DND-41 (cell line): ENCODE measurements around the gene PTBP3.

ENCODE experiments used
- ATAC-seq: fragments of 200-7000 bp; cut with Tn5 transposase; 3 replicates; pipeline ENCODE4 v1.9.1; 2021; ENCODE audit warnings: low read depth; ENCODE audit not compliant: insufficient read depth
- DNase-seq: peaks from one replicate; pipeline ENCODE4 v3.0.0-alpha.2; 2020
- H2AFZ ChIP-seq: 2 replicates; pipeline ENCODE4 v1.6.0; 2012; ENCODE audit warnings: low read depth, low read length
- H3K27ac ChIP-seq: 2 replicates; pipeline ENCODE4 v1.5.1; 2012; ENCODE audit warnings: low read length, inconsistent platforms
- H3K27me3 ChIP-seq: fragments of 200-600 bp; sonication (generic); 2 replicates; pipeline ENCODE4 v1.6.0; 2012; ENCODE audit warnings: low read length, mild to moderate bottlenecking, inconsistent platforms; ENCODE audit not compliant: insufficient read depth, poor library complexity
- H3K36me3 ChIP-seq: 2 replicates; pipeline ENCODE4 v1.5.1; 2012; ENCODE audit warnings: low read length, inconsistent platforms; ENCODE audit not compliant: insufficient read depth
- H3K4me1 ChIP-seq: 2 replicates; pipeline ENCODE4 v1.5.1; 2012; ENCODE audit warnings: mild to moderate bottlenecking, low read length; ENCODE audit not compliant: insufficient read depth
- H3K4me2 ChIP-seq: 2 replicates; pipeline ENCODE4 v1.6.0; 2012; ENCODE audit warnings: mild to moderate bottlenecking, moderate library complexity, low read length, inconsistent platforms; ENCODE audit not compliant: insufficient read depth
- H3K4me3 ChIP-seq, 2 experiments: fragments of 200-600 bp in 1 of 2; shearing (Covaris generic) in 1 of 2; 2 replicates each; pipeline ENCODE4 v1.5.1; 2012 to 2016; ENCODE audit warnings: inconsistent platforms in 2 of 2, low read length in 2 of 2, mild to moderate bottlenecking in 2 of 2, low read depth in 1 of 2, moderate library complexity in 1 of 2
- H3K79me2 ChIP-seq: 2 replicates; pipeline ENCODE4 v1.6.0; 2012; ENCODE audit warnings: low read length, inconsistent platforms; ENCODE audit not compliant: insufficient read depth
- H3K9ac ChIP-seq: 2 replicates; pipeline ENCODE4 v1.6.0; 2012; ENCODE audit warnings: low read depth, mild to moderate bottlenecking, inconsistent platforms, low read length, moderate library complexity
- H3K9me3 ChIP-seq: 2 replicates; pipeline ENCODE4 v1.5.1; 2012; ENCODE audit warnings: low read length, moderate library complexity, mild to moderate bottlenecking, inconsistent platforms; ENCODE audit not compliant: insufficient read depth, severe bottlenecking
- H4K20me1 ChIP-seq: 2 replicates; pipeline ENCODE4 v1.6.0; 2012; ENCODE audit warnings: low read length; ENCODE audit not compliant: insufficient read depth
- CTCF ChIP-seq: IDR thresholded peaks from 2 replicates; pipeline ENCODE4 v1.5.1; 2012; ENCODE audit warnings: borderline replicate concordance, low read length, moderate library complexity, mild to moderate bottlenecking; ENCODE audit not compliant: poor library complexity, severe bottlenecking; ENCODE audit errors: extremely low read depth
- EZH2 ChIP-seq: IDR thresholded peaks from 3 replicates; pipeline ENCODE4 v1.6.1; 2012; ENCODE audit warnings: borderline replicate concordance, low read depth, mild to moderate bottlenecking, moderate library complexity, low read length, inconsistent platforms; ENCODE audit not compliant: severe bottlenecking

Gene PTBP3

GRCh38 chr9:112332977-112333638 is at the start of gene PTBP3:
Gene PTBP3, minus strand, starts transcription at chr9:112333619. Its CDS starts 35,754 bp downstream, at chr9:112297865.
- no peaks in the 10 kb centered on the region; the same call in 1 of the 2 replicates for H3K36me3 ChIP-seq
- peak within 1 kb of the TSS; percentile 88 for H3K9ac ChIP-seq
- peak within 1 kb of the TSS; percentile 87 to 91 for H3K4me3 ChIP-seq
- peaks cover 45% of the 10 kb centered on the region for H3K4me1 ChIP-seq
- peak; percentile 68 for ATAC-seq
- peaks cover 19% of the 10 kb centered on the region; the same call in 1 of the 2 replicates for H4K20me1 ChIP-seq
- H3K79me2 ChIP-seq: peaks cover 53% of the 10 kb centered on the region
- peak within 1 kb of the TSS; percentile 98 for H3K27ac ChIP-seq
- H3K27me3 ChIP-seq: no peaks in the 10 kb centered on the region
- H3K4me2 ChIP-seq: peak within 1 kb of the TSS; percentile 92
- peak; percentile 78 for DNase-seq
- peak within 1 kb of the TSS; percentile 98 for H2AFZ ChIP-seq
- H3K9me3 ChIP-seq: no peaks in the 10 kb centered on the region
- TF ChIP-seq EZH2: no peak

DNA sequence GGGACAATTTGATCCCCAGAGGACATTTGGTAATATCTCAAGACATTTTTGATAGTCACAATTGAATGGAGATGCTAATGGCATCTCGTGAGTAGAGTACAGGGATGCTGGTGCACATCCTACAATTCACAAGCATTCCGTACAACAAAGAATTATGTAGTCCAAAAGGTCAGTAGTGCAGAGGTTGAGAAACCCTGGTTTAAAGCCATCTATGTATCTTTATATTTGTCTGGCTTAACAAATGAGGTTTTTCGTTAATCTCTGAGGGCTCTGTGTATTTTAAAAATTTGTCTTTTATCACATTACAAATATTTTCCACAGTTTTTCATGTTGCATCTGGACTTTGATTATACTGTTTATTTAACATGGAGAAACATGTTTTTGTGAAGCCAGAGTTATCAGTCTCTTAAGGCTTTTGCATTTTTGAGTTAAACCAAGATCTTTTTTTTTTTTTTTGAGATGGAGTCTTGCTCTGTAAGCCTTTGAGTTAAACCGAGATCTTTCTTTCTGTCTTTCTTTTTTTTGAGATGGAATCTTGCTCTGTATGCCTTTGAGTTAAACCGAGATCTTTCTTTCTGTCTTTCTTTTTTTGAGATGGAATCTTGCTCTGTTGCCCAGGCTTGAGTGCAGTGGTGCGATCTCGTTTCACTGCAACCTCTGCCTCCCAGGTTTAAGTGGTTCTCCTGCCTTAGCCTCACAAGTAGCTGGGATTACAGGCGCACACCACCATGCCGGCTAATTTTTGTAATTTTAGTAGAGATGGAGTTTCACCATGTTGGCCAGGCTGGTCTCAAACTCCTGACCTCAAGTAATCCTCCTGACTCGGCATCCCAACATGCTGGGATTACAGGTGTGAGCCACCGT is 49.3 kb upstream of the PTBP3 start:
- peaks cover 3% of the 10 kb centered on the region; the same call in 1 of the 2 replicates for H3K36me3 ChIP-seq
- ATAC-seq: no peak
- no peak overlapping the region for H3K4me3 ChIP-seq
- peaks cover 33% of the 10 kb centered on the region for H3K4me1 ChIP-seq
- no peak for DNase-seq
- no peaks in the 10 kb centered on the region for H3K9me3 ChIP-seq
- H4K20me1 ChIP-seq: no peaks in the 10 kb centered on the region
- peak overlapping the region; percentile 38; the same call in 1 of the 2 replicates for H3K4me2 ChIP-seq
- H3K27me3 ChIP-seq: no peaks in the 10 kb centered on the region
- H3K9ac ChIP-seq: no peak overlapping the region
- TF ChIP-seq EZH2 (no peak), CTCF (no peak)
- H3K27ac ChIP-seq: no peak overlapping the region
- H3K79me2 ChIP-seq: peaks cover 53% of the 10 kb centered on the region
- H2AFZ ChIP-seq: no peak overlapping the region

- Histone ChIP-seq H3K4me1 (peaks cover 40% of the 10 kb centered on the region), H4K20me1 (no peaks in the 10 kb centered on the region), H3K9me3 (no peaks in the 10 kb centered on the region), H3K79me2 (peaks cover 47% of the 10 kb centered on the region), H3K9ac (no peak overlapping the region), H3K36me3 (peaks cover 3% of the 10 kb centered on the region; the same call in 1 of the 2 replicates), H3K27me3 (no peaks in the 10 kb centered on the region), H3K4me3 (no peak overlapping the region), H3K27ac (no peak overlapping the region), H3K4me2 (peak overlapping the region; percentile 38), H2AFZ (no peak overlapping the region)
- ATAC-seq (no peak), DNase-seq (no peak)
- no peak for TF ChIP-seq EZH2
- no peak for TF ChIP-seq CTCF
Measured at GRCh38 chr9:112382066-112382465, 48.6 kb upstream of the PTBP3 start.
